ENCODE results near the gene SPAG16.

DNA sequence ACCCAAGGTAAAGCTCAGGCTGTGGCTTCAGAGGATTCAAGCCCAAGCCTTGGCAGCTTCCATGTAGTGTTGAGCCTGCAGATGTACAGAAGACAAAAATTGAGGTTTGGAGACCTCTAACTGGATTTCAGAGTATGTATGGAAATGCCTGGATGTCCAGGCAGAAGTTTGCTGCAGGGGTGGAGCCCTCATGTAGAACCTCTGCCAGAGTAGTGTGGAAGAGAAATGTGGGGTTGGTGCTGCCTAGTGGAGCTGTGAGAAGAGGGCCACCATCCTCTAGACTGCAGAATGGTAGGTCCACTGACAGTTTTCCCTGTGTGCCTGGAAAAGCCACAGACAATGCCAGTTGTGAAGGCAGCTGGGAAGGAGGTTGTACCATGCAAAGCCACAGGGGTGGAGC lies 239.9 kb downstream of the SPAG16 start:
- TF ChIP-seq, protein P1, sequence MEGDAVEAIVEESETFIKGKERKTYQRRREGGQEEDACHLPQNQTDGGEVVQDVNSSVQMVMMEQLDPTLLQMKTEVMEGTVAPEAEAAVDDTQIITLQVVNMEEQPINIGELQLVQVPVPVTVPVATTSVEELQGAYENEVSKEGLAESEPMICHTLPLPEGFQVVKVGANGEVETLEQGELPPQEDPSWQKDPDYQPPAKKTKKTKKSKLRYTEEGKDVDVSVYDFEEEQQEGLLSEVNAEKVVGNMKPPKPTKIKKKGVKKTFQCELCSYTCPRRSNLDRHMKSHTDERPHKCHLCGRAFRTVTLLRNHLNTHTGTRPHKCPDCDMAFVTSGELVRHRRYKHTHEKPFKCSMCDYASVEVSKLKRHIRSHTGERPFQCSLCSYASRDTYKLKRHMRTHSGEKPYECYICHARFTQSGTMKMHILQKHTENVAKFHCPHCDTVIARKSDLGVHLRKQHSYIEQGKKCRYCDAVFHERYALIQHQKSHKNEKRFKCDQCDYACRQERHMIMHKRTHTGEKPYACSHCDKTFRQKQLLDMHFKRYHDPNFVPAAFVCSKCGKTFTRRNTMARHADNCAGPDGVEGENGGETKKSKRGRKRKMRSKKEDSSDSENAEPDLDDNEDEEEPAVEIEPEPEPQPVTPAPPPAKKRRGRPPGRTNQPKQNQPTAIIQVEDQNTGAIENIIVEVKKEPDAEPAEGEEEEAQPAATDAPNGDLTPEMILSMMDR (IDR thresholded peaks at IDR 0.05): no peak
- TF ChIP-seq POLR2AphosphoS5 (IDR thresholded peaks at IDR 0.05) (no peak), POLR2A (IDR thresholded peaks at IDR 0.05) (no peak), EP300 (IDR thresholded peaks at IDR 0.05; ENCODE audit: low read depth) (no peak)

All from transverse colon (tissue), 4 donors.